Measurements from ENCODE around the gene ZNRF4. TPM values are rescaled to one million over a fixed set of nuclear protein-coding genes. Genes with fewer than 3 reads are reported as not detected.

Gene ZNRF4
- total RNA-seq, 4 donors from 2014 or later, result not detected

DNA sequence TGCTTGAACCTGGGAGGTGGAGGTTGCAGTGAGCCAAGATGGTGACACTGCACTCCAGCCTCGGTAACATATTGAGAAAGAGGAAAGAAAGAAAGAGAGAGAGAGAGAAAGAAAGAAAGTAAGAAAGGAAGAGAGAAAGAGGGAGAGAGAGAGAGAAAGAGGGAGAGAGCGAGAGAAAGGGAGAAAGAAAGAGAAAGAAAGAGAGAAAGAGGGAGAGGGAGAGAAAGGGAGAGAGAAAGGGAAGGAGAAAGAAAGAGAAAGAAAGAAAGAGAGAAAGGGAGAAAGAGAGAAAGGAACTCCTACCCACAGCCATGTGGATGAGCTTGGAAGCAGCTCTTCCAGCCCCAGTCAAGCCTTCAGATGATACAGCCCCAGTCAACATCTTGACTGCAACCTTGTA, 46.7 kb downstream of the ZNRF4 start:
- 86 to 91% methylated on average over 2 of the region's 2 CpGs for WGBS, 2 donors
- no peak for DNase-seq (ENCODE audit: low spot score in 2 of 2)
- TF ChIP-seq POLR2A (IDR thresholded peaks at IDR 0.05), result no peak
- no peak for TF ChIP-seq EP300 (IDR thresholded peaks at IDR 0.05)
- peaks cover 0 to 71% (median 2%) of the 10 kb centered on the region in 4 donors for H3K9me3 ChIP-seq
- no peak overlapping the region for H3K27ac ChIP-seq
- H3K36me3 ChIP-seq, result no peaks in the 10 kb centered on the region
- H3K4me1 ChIP-seq, result no peaks in the 10 kb centered on the region
- peaks cover 0 to 16% of the 10 kb centered on the region in 2 donors for H3K27me3 ChIP-seq
- no peak overlapping the region for H3K4me3 ChIP-seq

DNA sequence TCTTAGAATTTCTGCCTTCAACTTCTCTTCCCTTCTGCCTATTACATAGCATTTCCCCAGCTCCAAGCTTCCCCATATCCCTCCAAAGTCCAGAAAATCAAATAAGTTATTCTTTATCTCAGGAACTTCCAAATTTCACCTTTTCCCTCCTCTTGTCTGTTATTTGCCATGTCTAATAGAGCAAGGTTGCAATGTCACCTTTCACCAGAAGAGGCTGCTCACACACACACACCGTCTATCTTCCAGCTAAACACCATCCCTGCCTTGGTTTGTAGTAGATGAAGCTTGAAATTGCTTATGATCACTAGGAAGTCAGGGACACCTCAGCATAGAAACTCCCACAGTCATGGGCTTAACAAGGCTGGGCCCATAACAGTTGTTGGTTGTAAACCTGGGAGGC, 48.4 kb downstream of the ZNRF4 start:
- no peaks in the 10 kb centered on the region for H3K4me1 ChIP-seq
- peaks cover 0 to 7% of the 10 kb centered on the region in 2 donors for H3K27me3 ChIP-seq
- H3K4me3 ChIP-seq, result no peak overlapping the region
- H3K27ac ChIP-seq, result no peak overlapping the region
- peaks cover 0 to 68% (median 2%) of the 10 kb centered on the region in 4 donors for H3K9me3 ChIP-seq
- WGBS, 2 donors, result 37 to 41% methylated on average over 1 of the region's 1 CpG
- no peaks in the 10 kb centered on the region for H3K36me3 ChIP-seq
- no peak for TF ChIP-seq EP300 (IDR thresholded peaks at IDR 0.05)
- TF ChIP-seq, protein P1, sequence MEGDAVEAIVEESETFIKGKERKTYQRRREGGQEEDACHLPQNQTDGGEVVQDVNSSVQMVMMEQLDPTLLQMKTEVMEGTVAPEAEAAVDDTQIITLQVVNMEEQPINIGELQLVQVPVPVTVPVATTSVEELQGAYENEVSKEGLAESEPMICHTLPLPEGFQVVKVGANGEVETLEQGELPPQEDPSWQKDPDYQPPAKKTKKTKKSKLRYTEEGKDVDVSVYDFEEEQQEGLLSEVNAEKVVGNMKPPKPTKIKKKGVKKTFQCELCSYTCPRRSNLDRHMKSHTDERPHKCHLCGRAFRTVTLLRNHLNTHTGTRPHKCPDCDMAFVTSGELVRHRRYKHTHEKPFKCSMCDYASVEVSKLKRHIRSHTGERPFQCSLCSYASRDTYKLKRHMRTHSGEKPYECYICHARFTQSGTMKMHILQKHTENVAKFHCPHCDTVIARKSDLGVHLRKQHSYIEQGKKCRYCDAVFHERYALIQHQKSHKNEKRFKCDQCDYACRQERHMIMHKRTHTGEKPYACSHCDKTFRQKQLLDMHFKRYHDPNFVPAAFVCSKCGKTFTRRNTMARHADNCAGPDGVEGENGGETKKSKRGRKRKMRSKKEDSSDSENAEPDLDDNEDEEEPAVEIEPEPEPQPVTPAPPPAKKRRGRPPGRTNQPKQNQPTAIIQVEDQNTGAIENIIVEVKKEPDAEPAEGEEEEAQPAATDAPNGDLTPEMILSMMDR (IDR thresholded peaks at IDR 0.05), result no peak
- no peak for TF ChIP-seq POLR2A (IDR thresholded peaks at IDR 0.05)
- no peak for DNase-seq (ENCODE audit: low spot score in 2 of 2)

DNA sequence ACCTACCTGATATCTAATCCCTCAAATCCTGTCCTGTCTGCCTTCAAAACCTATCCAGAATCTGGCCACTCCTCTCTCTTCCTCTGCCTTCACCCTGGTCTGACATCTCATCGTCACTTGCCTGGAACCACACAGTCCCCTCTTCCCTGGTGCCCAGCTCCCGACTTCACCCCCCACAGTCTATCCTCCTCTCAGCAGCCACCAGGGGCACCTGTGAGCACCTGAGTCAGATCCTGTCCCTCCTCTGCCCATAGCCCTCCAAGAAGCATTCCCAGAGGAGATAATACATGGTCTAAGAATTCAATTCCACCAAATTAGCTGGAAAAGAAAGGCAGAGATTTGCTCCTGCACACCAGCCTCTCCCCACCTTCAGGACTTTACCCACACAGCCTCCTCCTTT, 48.9 kb downstream of the ZNRF4 start:
- Histone ChIP-seq H3K4me1 (no peaks in the 10 kb centered on the region), H3K36me3 (no peaks in the 10 kb centered on the region), H3K9me3 (peaks cover 0 to 65% (median 2%) of the 10 kb centered on the region in 4 donors), H3K27me3 (peaks cover 0 to 3% of the 10 kb centered on the region in 2 donors), H3K4me3 (no peak overlapping the region), H3K27ac (no peak overlapping the region)
- TF ChIP-seq POLR2A (IDR thresholded peaks at IDR 0.05), result no peak
- WGBS, 2 donors, result 54 to 56% methylated on average over 2 of the region's 2 CpGs
- DNase-seq (ENCODE audit: low spot score in 2 of 2), result no peak

Other genes with a start within 250 kb of the ZNRF4 start
- gene PTPRS, start 114.6 kb upstream of the ZNRF4 start, total RNA-seq, result 100 to 1,000 TPM; 446 to 795 (median 529) TPM
- gene TINCR, start 112.5 kb downstream of the ZNRF4 start, total RNA-seq, result 10 to 100 TPM in 1 of 4 donors, 1 to 10 TPM in 2, under 1 TPM in 1; 0.30 to 13.9 (median 5.1) TPM
- 10 to 100 TPM; 58.1 to 99.8 (median 93.1) TPM for gene SAFB2, start 167.4 kb downstream of the ZNRF4 start, total RNA-seq
- gene SAFB, start 167.7 kb downstream of the ZNRF4 start, total RNA-seq, result 100 to 1,000 TPM; 121 to 252 (median 129) TPM
- gene MICOS13, start 225.1 kb downstream of the ZNRF4 start, total RNA-seq, result 10 to 100 TPM; 48.9 to 79.1 (median 65.9) TPM
- 10 to 100 TPM in 2 of 4 donors, 1 to 10 TPM in 2; 7.5 to 23.7 (median 11.6) TPM for gene HSD11B1L, start 225.6 kb downstream of the ZNRF4 start, total RNA-seq
- gene RPL36, start 234.9 kb downstream of the ZNRF4 start, total RNA-seq, result 100 to 1,000 TPM; 552 to 780 (median 644) TPM